ENCODE results near the gene PPM1F.
A peak's percentile ranks its signal among the peaks of the same experiment; 100 is the strongest.
"Not testable (repeated sequence)": the region's sequence is repeated elsewhere in the genome, so short reads cannot be mapped to it uniquely, and the experiment has no call there.

PPM1F gene

DNA sequence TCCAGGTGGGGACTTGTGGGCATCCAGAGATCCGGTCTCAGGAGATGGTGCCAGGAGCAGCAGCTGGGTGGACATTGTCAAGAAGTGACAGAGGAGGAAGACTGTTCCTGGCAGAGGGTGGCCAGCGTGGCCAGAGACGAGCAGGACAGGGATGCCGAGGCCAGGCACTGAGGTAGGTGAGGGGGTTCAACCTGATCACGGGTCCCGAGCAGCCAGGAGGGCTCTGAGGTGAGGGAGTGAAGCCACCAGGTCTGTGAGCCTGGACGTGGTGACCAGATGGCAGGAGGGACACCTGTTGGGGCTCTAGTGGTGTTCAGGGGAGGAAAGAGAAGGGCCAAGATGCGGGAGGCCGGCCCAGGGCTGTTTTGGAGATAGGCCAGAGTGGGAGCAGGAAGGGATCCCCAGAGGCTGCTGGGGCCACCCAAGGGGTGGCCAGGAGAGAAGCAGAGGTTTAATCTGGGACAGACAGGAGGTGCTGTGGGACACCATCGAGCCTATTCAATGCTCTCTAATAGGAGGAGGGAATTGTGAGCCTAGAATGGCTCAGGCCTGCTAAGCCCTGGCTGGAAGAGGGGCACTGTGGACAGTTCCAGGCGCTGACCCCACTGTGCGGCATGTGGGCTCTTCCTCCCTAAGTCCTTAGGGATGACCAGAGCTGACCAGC, 6.3 kb downstream of the PPM1F start:
- Histone ChIP-seq H3K27me3 (ENCODE audit: low read depth) (no peaks in the 10 kb centered on the region), H3K4me3 (no peak overlapping the region), H3K4me1 (no peaks in the 10 kb centered on the region), H3K9me3 (no peaks in the 10 kb centered on the region), H3K36me3 (replicated peaks) (peaks cover 9% of the 10 kb centered on the region)
- DNase-seq (ENCODE audit: low spot score in 2 of 2), result no peak
- in situ Hi-C loops (cut with MboI; ENCODE audit: low sequenced_read_pairs), result no loop called here

DNA sequence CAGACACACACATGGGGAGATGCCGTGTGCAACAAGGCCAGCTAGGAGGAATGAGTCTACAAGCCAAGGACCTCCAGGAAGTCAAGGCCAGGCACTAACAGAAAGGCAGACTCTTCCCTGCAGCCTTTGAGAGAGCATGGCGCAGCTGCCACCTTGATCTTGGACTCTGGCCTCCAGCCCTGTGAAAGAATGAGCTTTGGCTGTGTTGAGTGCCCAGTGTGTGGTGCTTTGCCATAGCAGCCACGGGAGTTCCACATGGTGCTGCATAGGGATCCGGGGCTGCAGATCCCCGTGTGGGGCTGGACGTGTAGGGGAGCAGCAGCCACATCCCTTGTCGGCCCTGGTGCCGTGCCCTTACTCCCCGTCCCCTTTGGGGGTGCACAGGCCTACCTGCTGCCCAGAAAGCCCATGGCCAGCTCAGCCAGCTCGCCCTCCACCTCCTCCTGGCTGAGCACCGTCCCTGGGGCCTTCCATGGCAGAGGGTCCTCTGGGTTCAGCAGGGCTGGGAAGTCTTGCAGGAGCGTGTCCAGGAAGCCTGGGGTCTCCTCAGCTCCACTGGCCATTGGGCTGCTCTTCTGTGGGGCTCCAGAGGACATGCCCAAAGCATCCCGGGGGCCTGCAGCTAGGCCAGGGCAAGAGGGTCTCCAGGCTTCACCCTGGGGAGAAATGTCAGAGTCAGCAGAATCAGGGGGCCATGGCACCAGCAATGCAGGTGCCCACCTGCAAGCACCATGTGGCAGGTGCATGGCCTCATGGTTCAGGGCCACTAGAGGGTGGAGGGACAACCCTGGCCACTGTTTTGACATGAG, 7.0 kb downstream of the PPM1F start:
- Histone ChIP-seq H3K4me3 (no peak overlapping the region), H3K4me1 (no peaks in the 10 kb centered on the region), H3K36me3 (replicated peaks) (peaks cover 9% of the 10 kb centered on the region), H3K9me3 (no peaks in the 10 kb centered on the region), H3K27me3 (ENCODE audit: low read depth) (no peaks in the 10 kb centered on the region)
- no peak for DNase-seq (ENCODE audit: low spot score in 2 of 2)
- in situ Hi-C loops (cut with MboI; ENCODE audit: low sequenced_read_pairs), result no loop called here

DNA sequence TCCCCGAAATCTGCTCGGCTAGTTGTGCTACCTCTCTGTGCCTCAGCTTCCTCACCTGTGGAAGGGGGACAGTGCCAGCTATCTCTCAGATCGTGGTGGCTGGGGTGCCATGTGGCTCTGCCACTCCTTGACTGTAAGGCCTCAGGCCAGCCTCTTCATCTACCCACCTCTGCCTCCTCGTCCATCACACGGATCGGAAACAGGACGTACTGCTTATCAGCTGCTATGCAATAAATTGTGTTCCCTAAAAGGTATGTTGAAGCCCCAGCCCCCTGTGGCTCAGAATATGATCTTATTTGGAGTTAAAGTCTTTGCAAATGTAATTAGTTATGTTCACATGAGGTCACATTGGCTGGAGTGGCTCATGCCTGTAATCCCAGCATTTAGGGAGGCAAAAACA, 7.8 kb downstream of the PPM1F start:
- H3K27me3 ChIP-seq (ENCODE audit: low read depth), result no peaks in the 10 kb centered on the region
- DNase-seq (ENCODE audit: low spot score in 2 of 2), result no peak
- H3K36me3 ChIP-seq (replicated peaks), result peaks cover 9% of the 10 kb centered on the region
- no peaks in the 10 kb centered on the region for H3K4me1 ChIP-seq
- in situ Hi-C loops (cut with MboI; ENCODE audit: low sequenced_read_pairs), result no loop called here
- no peaks in the 10 kb centered on the region for H3K9me3 ChIP-seq
- H3K4me3 ChIP-seq, result no peak overlapping the region

DNA sequence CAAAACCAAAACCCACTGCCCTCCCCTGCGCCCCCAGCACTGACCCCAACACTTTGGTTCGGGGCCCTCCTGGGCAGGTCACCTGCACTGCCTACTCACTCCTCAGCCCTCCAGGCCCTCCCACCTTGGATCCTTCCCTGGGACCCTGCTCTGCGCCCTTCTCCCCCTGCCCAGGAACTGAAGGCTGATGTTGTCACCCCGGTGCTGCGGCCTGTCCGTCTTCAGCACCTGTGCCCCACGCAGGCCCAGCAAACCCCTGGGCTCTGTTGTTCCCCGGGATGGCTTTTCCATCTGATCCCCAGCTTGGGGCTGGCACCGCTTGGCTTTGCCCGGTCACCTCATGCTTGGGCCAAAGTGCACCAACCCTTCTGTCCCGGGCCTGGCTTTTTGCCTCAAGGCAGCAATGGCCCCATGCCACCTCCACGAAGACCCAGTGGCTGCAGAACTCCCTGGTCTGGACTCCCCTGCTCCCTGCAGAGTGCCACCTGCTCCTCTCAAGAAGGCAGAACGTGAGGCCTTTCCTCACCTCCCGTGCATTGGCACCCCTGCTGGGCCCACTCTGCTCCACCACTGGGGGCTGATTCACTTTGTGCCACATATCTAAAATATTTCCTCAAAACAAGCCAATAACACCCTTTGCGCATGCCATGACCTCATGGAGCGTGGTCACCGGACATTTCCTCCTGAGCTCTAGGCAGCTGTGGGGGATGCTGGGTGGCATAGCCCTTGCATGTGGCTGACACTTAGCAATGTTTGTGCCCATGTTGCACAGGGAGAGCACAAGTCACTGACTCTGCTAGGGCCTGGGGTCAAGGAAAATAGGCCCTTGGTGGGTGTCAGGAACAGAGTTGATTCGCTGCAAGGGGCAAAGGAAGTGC, 8.8 kb downstream of the PPM1F start:
- Histone ChIP-seq H3K4me3 (no peak overlapping the region), H3K27me3 (ENCODE audit: low read depth) (no peaks in the 10 kb centered on the region), H3K36me3 (replicated peaks) (peaks cover 9% of the 10 kb centered on the region), H3K4me1 (no peaks in the 10 kb centered on the region), H3K9me3 (no peaks in the 10 kb centered on the region)
- in situ Hi-C loops (cut with MboI; ENCODE audit: low sequenced_read_pairs), result no loop called here
- no peak for DNase-seq (ENCODE audit: low spot score in 2 of 2)

DNA sequence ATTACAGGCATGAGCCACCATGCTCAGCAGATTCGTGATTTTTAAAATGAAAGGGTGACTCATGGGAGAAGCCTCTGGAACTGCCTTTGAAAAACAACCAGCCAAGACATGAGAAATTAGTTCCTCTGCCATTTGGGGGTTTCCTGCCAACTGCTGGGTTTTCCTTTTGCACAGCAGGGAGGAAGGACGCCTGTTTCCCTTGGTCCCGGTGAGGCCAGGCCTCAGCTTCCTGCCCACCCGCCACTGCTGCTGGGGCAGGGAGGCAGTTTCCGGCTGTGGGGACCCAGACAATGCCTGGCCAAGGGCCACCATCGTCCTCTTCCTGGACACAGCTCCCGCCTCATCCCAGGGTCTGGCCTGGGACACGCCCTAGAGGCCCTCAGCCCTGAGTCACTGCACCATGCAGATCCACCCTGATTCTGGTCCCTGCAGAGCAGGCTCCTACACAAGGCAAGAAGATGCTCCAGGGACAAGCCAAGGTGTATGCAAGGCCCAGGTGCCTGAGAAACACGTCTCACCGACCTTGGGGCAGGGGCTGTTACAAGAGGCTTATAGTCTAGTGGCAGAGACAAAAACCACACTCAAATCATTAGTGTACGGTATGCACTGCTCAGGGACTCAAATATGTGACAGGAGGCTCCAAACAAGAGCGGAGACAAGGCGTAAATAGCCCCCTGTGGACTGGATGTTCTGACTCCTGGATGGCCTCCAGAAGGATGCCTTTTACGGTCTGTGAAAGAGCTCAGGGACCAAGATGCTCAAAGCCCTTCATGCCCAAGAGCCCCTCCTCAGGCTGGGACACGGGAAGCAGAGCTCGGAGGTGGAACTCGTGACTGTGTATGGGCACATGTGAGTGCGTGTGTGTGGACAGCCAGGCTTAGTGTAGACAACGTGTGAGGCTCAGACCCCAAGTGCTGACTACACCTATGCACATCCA, 10.0 kb downstream of the PPM1F start:
- Histone ChIP-seq H3K36me3 (replicated peaks) (peaks cover 9% of the 10 kb centered on the region), H3K4me3 (no peak overlapping the region), H3K9me3 (no peaks in the 10 kb centered on the region), H3K27me3 (ENCODE audit: low read depth) (no peaks in the 10 kb centered on the region), H3K4me1 (peaks cover 4% of the 10 kb centered on the region; the same call in 1 of the 2 replicates)
- no peak for DNase-seq (ENCODE audit: low spot score in 2 of 2)
- in situ Hi-C loops (cut with MboI; ENCODE audit: low sequenced_read_pairs), result no loop called here

DNA sequence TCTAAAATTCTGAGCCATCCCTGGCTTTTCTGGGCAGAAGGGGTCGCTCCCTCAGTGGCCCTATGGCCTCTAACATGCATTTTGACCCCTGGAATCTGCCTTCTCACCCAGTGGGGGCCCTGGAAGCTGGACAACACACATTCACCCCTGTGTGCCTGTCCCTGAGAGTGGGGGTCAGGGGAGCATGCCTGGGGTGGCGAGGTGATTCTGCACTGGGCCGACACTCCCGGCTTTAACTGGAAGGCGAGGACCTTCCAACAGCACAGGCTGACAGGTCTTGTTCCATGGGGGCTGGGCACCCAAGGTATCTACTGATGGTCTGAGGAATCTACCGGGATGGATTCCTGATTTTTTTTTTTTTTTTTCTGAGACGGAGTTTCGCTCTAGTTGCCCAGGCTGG, 10.7 kb downstream of the PPM1F start:
- peaks cover 4% of the 10 kb centered on the region; the same call in 1 of the 2 replicates for H3K4me1 ChIP-seq
- no peak overlapping the region for H3K4me3 ChIP-seq
- H3K36me3 ChIP-seq (replicated peaks), result peaks cover 12% of the 10 kb centered on the region
- in situ Hi-C loops (cut with MboI; ENCODE audit: low sequenced_read_pairs), result no loop called here
- DNase-seq (ENCODE audit: low spot score in 2 of 2), result no peak
- no peaks in the 10 kb centered on the region for H3K27me3 ChIP-seq (ENCODE audit: low read depth)
- no peaks in the 10 kb centered on the region for H3K9me3 ChIP-seq

DNA sequence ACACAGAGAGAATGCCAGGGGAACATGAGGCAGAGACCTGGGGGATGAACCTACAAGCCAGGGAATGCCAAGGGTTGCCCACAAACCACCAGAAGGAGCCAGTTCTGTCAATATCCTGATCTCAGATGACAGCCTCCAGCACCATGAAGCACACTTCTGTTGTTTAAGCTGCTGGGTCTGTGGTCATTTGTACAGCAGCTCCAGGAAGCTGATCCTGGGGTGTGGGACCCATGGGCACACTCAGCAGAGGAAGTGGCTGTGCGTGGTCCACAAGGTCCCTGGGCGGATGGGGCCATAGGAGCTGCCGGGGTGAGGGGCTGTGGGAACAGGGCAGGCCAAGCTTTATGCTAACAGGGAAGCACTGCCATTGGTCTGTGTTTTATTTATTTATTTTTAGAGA, 12.1 kb downstream of the PPM1F start:
- no peak for DNase-seq (ENCODE audit: low spot score in 2 of 2)
- H3K9me3 ChIP-seq, result no peaks in the 10 kb centered on the region
- H3K36me3 ChIP-seq (replicated peaks), result peaks cover 14% of the 10 kb centered on the region
- H3K4me3 ChIP-seq, result no peak overlapping the region
- in situ Hi-C loops (cut with MboI; ENCODE audit: low sequenced_read_pairs), result no loop called here
- no peaks in the 10 kb centered on the region for H3K27me3 ChIP-seq (ENCODE audit: low read depth)
- H3K4me1 ChIP-seq, result peaks cover 4% of the 10 kb centered on the region; the same call in 1 of the 2 replicates

DNA sequence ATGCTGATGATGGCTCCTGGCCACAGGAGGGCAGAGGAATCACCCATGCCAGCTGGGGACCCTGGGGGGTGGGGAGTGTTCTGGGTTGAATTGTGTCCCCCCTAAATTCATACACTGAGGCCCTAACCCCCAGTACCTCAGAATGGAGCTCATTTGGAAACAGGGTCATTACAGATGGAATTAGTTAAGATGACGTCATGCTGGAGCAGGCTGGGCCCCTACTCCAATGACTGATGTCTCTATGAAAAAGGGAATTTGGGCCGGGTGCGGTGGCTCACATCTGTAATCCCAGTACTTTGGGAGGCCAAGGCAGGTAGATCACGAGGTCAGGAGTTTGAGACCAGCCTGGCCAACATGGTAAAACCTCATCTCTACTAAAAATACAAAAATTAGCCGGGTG, 12.7 kb downstream of the PPM1F start:
- in situ Hi-C loops (cut with MboI; ENCODE audit: low sequenced_read_pairs), result loop anchor here (10.0 kb wide), 1 partner anchor 225 kb away; no protein-coding TSS in a partner anchor
- not testable (repeated sequence) for H3K4me3 ChIP-seq; H3K9me3 ChIP-seq; DNase-seq (ENCODE audit: low spot score in 2 of 2); H3K27me3 ChIP-seq (ENCODE audit: low read depth); H3K4me1 ChIP-seq
- H3K36me3 ChIP-seq (replicated peaks), result peaks cover 15% of the 10 kb centered on the region; the same call in 1 of the 2 replicates

DNA sequence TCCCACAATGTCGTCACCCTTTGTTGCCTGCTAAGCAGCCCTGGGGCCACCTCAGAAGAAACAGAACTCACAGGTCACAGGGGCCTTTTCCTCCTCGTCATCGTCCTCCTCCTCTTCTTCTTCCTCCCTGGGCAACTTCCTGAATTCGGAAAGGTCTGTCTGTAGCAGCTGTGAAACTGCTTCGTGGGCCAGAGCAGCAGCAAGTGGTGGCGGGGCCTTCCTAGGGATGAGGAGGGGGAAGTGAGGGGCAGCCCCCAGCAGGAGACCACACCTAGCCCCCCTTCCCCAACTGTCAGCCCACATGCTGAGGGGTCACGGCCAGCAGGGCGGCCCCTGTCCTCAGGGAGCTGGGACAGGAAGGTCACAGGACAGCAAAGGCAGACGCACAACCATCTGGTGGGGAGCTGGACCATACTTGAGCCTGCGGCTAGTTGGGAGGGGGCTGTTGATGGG, 13.2 kb downstream of the PPM1F start:
- DNase-seq (ENCODE audit: low spot score in 2 of 2), result no peak
- in situ Hi-C loops (cut with MboI; ENCODE audit: low sequenced_read_pairs), result loop anchor here (10.0 kb wide), 1 partner anchor 225 kb away; no protein-coding TSS in a partner anchor
- Histone ChIP-seq H3K36me3 (replicated peaks) (peaks cover 15% of the 10 kb centered on the region; the same call in 1 of the 2 replicates), H3K4me1 (peaks cover 4% of the 10 kb centered on the region; the same call in 1 of the 2 replicates), H3K27me3 (ENCODE audit: low read depth) (no peaks in the 10 kb centered on the region), H3K9me3 (no peaks in the 10 kb centered on the region), H3K4me3 (no peak overlapping the region)

DNA sequence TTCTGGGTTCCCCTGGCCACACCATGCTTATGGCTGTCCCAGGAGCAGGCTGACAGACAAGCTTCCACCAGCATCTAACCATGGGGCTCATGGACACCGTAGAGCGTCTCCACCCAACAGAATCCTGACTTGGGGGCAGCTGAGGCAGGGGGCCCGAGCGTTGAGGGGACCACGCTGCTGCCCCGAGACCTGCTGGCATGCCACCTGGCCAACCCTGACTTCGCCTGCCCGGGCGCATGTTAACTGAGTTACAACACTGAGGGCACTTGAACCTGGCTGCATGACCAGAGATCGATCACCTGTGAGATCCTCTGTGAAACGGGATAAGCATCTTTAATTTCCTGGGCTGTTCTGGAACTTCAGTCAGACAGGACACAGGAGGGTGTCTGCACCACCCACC, 13.7 kb downstream of the PPM1F start:
- Histone ChIP-seq H3K4me1 (peaks cover 4% of the 10 kb centered on the region; the same call in 1 of the 2 replicates), H3K4me3 (no peak overlapping the region)
- in situ Hi-C loops (cut with MboI; ENCODE audit: low sequenced_read_pairs), result loop anchor here (10.0 kb wide), 1 partner anchor 224 kb away; no protein-coding TSS in a partner anchor

DNA sequence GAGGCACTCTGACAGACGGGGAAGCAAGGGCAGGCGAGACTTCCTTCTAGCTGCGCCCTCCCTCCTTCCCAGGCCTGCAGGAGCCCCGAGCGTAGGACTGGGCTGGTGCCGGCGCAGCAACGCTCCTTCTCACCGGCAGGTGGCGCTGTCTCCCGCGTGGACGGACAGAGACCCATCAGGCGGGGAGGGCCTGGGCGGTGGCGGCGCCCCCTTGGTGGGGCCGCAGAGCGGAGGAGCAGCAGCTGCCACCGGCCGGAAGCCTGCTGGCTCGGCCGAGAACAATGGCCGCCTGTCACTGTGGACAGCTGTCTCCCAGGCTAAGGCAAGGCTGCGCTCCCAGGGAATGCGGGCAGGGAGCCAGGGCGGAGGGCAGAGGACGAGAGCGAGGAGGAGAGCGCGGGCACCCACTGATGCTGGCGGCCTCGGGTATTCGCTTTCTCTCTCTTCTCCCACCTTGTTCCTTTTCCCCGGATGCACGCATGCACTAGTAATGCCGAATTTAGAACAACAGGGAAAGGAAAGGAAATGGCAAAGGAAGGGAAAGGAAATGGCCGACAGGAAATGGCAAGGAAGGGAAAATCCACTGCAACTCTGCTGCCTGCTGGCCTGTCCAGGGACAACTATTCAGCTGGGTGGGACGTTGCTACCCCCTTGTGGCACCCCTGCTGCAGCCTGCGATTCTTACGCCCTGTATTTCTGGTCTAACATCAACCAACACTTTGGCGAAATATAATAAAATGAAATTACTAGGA, 14.4 kb downstream of the PPM1F start:
- in situ Hi-C loops (cut with MboI; ENCODE audit: low sequenced_read_pairs), result loop anchor here (10.0 kb wide), 1 partner anchor 223 kb away; no protein-coding TSS in a partner anchor
- Histone ChIP-seq H3K36me3 (replicated peaks) (peaks cover 13% of the 10 kb centered on the region), H3K27me3 (ENCODE audit: low read depth) (no peaks in the 10 kb centered on the region), H3K4me3 (peak overlapping the region; percentile 38), H3K9me3 (no peaks in the 10 kb centered on the region), H3K4me1 (peaks cover 4% of the 10 kb centered on the region; the same call in 1 of the 2 replicates)
- DNase-seq (ENCODE audit: low spot score in 2 of 2), result peak; percentile 80 to 94

More for the DNA sequence above, 13.7 kb downstream of the PPM1F start:
- Histone ChIP-seq H3K36me3 (replicated peaks) (peaks cover 13% of the 10 kb centered on the region; the same call in 1 of the 2 replicates), H3K9me3 (no peaks in the 10 kb centered on the region), H3K27me3 (ENCODE audit: low read depth) (no peaks in the 10 kb centered on the region)
- DNase-seq (ENCODE audit: low spot score in 2 of 2), result no peak

DNA sequence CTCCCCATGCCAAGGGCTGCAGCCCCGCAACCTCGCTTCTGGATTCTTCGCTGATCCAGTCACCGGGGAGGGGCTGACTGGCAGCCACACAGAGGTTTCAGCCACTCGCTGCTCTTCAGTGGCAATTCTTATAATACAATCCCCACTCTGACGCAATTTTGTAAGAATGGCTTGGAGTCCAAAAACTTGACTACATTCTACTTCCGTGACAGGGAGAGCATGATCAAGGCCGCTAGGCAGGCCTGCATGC, 14.9 kb downstream of the PPM1F start:
- no peak for DNase-seq (ENCODE audit: low spot score in 2 of 2)
- Histone ChIP-seq H3K9me3 (no peaks in the 10 kb centered on the region), H3K4me1 (peaks cover 4% of the 10 kb centered on the region; the same call in 1 of the 2 replicates), H3K4me3 (no peak overlapping the region), H3K36me3 (replicated peaks) (peaks cover 17% of the 10 kb centered on the region), H3K27me3 (ENCODE audit: low read depth) (no peaks in the 10 kb centered on the region)
- in situ Hi-C loops (cut with MboI; ENCODE audit: low sequenced_read_pairs), result loop anchor here (10.0 kb wide), 1 partner anchor 223 kb away; no protein-coding TSS in a partner anchor
